Limb (tissue), 2 donors: ENCODE data around the gene SDCCAG8.
A peak's percentile ranks its signal among the peaks of the same experiment; 100 is the strongest.

Experiments
- DNase-seq, 2 donors: peaks; one replicate each; pipeline ENCODE4 v3.0.0-alpha.2; 2016; ENCODE audit errors: extremely low spot score in 2 of 2

The SDCCAG8 gene

GRCh38 chr1:243482141-243483022, 226.5 kb downstream of the SDCCAG8 start:
- DNase-seq, result peak in 1 of 2 donors; percentile 51

- no peak for DNase-seq
These were observed 227.4 kb downstream of the SDCCAG8 start for GRCh38 chr1:243483071-243483771.

GRCh38 chr1:243483952-243484351, 228.1 kb downstream of the SDCCAG8 start:
- DNase-seq, result no peak

GRCh38 chr1:243487036-243487648, 231.3 kb downstream of the SDCCAG8 start:
- DNase-seq, result no peak

- no peak for DNase-seq
These were observed 231.9 kb downstream of the SDCCAG8 start for GRCh38 chr1:243487649-243488227.

GRCh38 chr1:243488459-243489157, 232.8 kb downstream of the SDCCAG8 start:
- no peak for DNase-seq

- no peak for DNase-seq
These were observed 233.3 kb downstream of the SDCCAG8 start for GRCh38 chr1:243489158-243489527.

- no peak for DNase-seq
These were observed 234.1 kb downstream of the SDCCAG8 start for GRCh38 chr1:243489681-243490546.

- DNase-seq, result no peak
These were observed 235.2 kb downstream of the SDCCAG8 start for GRCh38 chr1:243490748-243491686.

- DNase-seq, result no peak
These were observed 237.6 kb downstream of the SDCCAG8 start for GRCh38 chr1:243493156-243494129.

GRCh38 chr1:243494741-243495431, 239.0 kb downstream of the SDCCAG8 start:
- no peak for DNase-seq

GRCh38 chr1:243495442-243496186, 239.8 kb downstream of the SDCCAG8 start:
- no peak for DNase-seq

- peak in 1 of 2 donors; percentile 63 for DNase-seq
These were observed 240.4 kb downstream of the SDCCAG8 start for GRCh38 chr1:243496187-243496646.

GRCh38 chr1:243496806-243497205, 241.0 kb downstream of the SDCCAG8 start:
- no peak for DNase-seq

- DNase-seq, result no peak
These were observed 242.3 kb downstream of the SDCCAG8 start for GRCh38 chr1:243497939-243498681.

- DNase-seq, result no peak
These were observed 243.4 kb downstream of the SDCCAG8 start for GRCh38 chr1:243499248-243499647.
